Activated T-helper 1 cell treated with Interleukin-2 at 50 U/mL for 16 hours (primary cell): ENCODE measurements around the gene ASB7.
"Not testable (repeated sequence)": the region's sequence is repeated elsewhere in the genome, so short reads cannot be mapped to it uniquely, and the experiment has no call there.

Source experiments
- DNase-seq: peaks from one replicate; pipeline ENCODE4 v3.0.0-alpha.2; 2020; ENCODE audit warnings: low read depth

ASB7 gene

DNA sequence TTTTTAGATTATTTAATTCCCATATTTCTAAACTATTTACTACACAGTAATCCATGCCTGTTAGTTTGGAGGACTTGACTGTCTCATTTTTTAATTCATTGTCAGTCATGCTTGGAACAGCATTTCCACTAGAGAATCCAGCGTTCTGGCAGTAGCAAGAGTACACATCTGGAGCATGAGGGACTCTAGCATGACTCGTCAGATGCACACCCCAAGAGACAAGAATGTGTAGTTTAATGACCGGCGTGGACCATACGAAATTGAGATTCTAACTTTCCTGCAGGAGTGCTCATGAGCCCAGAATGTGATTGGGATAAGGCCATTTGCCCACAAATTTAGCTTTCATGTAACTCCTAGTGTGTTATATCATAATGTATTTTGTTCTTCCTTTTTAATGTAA, 48.9 kb downstream of the ASB7 start:
- no peak for DNase-seq

GRCh38 chr15:100652116-100652515, 49.7 kb downstream of the ASB7 start:
- DNase-seq: no peak

GRCh38 chr15:100653608-100654007, 51.2 kb downstream of the ASB7 start:
- no peak for DNase-seq

- DNase-seq: no peak
These were observed 56.5 kb downstream of the ASB7 start for GRCh38 chr15:100658895-100659294.

DNA sequence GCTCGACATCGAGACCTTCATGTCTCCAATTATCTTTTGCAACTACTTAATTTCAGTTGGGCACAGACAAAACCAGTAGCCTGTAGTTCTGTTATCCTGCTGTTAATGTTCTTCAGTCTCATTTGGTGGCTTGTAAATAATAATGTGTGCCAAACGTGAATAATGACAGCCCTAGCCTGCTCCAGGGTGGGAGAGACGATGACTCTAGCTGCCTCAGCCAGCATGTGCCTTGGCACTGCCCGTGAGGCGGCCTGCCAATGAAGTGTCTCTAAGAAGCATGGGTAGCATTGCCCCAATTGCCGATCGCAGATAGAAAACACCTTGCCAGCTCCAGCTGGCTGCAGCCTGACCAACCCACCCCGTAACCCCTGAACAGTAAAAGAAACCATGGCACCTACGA, 58.8 kb downstream of the ASB7 start:
- DNase-seq: no peak

DNA sequence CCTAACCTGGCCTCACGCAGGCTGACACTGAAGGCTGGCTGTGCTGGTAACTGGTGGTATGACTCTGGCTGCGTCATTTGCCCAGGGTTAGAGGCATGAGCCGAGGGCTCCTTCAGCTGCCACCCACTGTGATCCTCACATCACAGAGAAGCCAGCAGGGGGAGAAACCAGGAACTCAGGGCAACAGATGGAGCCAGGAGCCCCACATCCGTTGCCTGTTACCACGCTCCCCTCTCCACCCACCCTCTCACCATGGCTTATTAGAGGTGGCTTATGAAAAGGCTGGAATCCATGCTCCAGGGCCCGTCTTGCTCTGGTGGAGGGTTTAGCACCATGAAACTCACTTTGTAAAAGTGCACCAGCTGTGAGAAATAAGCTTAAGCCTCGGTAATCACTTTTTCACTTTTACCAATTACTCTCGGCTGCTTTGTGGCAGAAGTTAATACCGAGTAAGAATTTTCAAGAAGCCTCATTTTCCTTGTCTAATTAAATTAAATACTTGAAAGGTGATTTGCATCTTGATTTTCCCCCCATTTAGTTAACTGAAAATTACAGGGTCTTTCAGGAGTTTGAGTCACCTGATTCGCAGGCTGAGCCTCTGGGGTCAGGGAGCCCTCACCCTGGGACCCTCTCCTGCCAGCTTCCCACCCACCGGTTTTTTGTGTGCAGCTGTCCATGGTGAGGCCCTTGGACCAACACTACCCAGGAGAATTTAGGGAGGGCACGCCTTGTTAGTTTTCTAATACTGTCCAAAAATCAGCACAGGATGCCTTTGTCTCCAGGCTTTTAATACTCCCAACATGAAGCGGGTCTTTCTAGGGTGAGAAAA, 60.9 kb downstream of the ASB7 start:
- no peak for DNase-seq

DNA sequence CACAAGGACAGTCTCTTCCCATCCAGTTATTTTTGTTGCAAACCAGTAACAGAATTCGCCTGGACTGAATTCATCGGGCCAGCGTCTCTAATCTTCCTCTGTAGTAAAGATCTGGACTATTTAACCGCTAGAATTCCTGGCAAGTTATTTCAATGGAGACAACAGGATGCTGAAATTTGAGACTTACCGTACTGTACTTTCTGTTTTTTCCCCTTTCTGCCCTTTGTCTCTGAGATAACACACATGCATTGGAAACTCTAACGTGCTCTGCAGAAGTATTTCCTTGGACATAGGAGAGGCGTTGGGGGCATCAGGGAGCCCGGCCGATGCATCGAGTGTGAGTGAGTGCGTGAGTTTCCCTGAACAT, 61.5 kb downstream of the ASB7 start:
- no peak for DNase-seq

GRCh38 chr15:100665570-100665969, 63.2 kb downstream of the ASB7 start:
- DNase-seq: no peak

DNA sequence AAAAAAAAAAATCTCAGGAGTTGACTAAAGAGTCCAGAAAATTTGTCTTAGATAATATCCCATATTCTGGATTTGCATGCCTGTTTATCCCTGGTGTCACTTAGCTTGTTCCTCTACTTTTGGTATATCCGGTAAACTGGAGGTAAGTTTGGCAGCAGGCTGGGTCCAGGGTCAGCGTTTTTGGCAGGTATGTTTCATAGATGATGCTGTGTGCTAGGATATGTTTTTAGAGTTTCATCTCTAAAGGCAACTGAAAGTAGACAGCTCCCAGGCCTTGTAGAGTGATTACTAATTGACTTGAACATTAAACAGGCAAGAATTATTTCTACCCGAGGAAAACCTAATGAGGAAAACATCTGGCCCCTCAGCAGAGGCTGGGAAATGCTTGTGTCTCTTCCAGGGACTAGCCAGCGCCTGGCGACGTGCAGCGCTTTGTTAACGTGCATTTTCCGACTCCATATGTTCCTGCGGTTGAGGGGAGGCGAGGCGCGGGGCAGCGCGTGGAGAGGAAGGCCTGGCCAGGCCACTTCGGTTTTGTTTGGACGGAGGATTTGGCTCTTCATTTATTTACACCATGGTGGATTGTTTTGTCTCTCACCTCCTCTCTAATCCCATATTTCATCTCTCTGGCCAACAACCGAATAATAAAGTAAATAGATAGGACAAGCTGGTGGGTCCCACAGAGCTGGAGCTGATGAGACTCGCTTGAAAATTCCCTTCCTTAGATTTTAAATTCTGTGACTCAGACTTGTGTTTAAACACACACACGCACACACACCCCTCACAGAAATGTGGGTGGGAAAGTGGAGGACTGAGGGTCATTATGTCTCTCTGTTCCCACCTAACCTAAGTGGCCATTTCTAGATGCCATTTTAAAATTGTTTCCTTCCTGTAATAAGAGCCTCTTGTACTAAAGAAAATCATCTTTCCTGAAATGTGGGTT, 65.3 kb downstream of the ASB7 start:
- no peak for DNase-seq

- DNase-seq: no peak
These were observed 66.0 kb downstream of the ASB7 start for GRCh38 chr15:100668348-100668745.

DNA sequence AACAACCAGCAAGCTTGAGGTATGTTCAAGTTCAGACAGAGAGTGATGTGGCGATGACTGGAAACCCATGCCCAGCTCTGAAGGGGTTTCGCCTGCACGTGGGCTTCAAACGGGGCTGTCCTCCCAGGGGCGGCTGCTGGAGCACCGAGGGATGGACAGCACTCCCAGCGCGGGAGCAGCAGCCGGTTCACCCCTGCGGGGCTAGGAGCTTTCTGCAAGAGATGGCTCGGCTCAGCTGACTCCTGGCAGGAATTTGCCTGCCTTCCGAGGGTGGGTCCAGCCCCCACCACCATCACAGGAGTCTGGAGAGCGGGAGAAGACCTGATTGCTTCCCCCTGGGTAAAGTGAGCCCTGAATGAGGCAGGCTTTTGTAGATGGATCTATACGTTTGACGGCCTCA, 66.9 kb downstream of the ASB7 start:
- DNase-seq: no peak

DNA sequence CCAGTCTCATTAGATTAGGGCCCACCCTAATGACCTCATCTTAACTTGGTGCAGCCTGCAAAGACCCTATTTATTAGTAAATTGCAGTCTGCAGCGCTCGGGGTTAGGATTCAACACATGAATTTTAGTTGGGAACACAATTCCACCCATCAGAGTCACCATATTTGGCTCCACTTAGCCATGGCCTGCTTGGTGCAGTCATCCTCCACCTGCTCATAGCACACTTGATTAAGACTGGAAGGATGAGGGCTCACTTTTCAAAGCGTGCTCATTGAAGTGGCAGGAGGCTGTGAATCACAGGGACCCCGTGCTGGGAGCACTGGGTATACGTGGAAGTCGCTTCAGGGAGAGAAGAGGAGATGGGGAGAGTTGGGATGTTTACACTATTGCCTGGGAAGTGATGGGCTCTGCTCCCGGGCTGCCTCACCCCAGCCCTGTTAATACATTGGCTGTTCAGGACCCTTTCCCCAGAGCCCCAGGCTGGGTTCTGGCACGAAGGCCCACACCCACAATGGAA, 68.2 kb downstream of the ASB7 start:
- no peak for DNase-seq

DNA sequence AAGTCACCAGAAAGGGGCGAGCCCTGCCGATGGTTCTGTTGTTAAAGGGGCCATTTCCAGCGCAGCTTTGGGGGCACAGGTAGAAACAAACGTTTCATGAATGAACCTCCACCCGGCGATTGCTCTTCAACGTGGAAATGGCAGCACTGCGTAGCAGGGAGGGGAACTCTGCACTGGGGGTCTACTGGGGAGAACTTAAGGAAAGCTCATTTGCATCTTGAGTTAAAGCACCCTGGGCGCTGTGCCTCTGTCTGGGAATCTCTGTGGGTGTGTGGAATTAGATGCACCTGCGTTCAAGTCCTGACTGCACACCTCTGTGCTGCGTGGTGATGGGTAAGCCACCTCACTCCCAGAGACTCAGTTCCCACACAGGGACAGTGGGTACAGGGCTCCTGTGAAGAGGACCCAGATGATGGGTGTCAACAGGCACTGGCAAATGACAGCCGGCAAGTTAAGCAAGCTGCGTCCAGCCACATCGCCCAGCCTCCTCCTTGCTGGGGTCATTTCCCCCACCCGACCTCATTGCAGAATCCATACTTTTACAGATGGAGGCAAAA, 68.8 kb downstream of the ASB7 start:
- no peak for DNase-seq

- DNase-seq: no peak
These were observed 69.6 kb downstream of the ASB7 start for GRCh38 chr15:100671858-100672543.

GRCh38 chr15:100672959-100673358, 70.6 kb downstream of the ASB7 start:
- no peak for DNase-seq

GRCh38 chr15:100679151-100679550, 76.8 kb downstream of the ASB7 start:
- not testable (repeated sequence) for DNase-seq

DNA sequence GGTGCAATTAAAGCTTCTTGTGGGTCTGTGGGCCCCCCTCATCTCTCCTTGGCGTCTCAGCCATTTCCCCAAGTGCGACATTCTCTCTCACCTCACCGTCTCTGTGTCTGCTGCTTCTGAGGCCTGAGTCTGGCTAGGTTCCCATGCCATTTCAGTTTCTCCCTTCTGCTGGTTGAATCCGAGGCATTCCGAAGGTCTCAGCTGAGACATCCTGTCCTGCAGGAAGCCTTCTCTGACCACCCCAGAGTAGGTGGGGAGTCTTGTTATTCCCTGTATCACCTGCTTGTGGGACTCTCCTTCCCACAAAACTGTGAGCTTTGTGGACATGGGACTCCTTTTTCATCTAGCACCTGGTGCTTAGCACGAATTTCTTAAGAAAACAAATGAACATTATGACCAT, 78.3 kb downstream of the ASB7 start:
- DNase-seq: no peak

DNA sequence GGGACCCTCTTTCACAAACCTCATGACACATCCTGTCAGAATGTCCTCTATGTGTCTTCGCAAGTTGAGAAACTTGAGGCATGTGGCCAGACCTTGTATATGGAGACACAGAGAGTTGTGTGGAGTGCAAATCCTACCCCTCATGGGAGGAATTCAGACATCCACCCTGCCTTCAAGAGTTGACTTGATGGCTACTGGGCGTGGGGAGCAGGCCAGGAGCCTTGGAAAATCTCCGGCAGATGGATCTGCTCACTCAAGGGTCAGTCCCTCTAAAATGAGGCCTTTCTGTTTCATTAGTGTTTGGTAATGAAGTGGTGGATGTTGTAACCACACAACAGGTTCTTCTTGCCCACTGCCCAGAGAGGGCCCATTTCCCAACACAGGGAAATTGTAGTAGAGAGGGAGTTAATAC, 79.0 kb downstream of the ASB7 start:
- no peak for DNase-seq

GRCh38 chr15:100682468-100682867, 80.1 kb downstream of the ASB7 start:
- DNase-seq: no peak

- no peak for DNase-seq
These were observed 81.0 kb downstream of the ASB7 start for GRCh38 chr15:100683434-100683833.

DNA sequence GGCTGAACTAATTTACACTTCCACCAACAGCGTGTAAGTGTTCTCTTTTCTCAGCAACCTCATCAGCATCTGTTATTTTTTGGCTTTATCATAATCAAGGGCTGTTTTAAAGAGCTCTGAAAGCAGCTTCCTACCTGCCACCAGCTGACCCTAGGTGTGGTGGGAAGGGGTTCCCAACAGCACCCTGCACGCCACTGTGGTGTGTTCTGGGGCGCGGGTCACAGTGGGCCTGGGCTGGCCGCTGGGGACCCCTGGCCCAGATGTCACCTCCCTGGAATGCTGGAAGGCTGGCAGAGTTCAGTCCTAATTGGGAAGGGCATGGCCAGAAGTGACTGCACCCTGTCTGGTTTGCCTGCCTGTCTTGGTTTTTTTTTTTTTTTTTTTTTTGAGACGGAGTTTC, 82.2 kb downstream of the ASB7 start:
- DNase-seq: no peak
